HG03039 (cell line): Measurements from ENCODE around the gene FBXO31.
"Not testable (repeated sequence)": the region's sequence is repeated elsewhere in the genome, so short reads cannot be mapped to it uniquely, and the experiment has no call there.

Experiments
- ATAC-seq: cut with Tn5 transposase; IDR thresholded peaks from one replicate; pipeline ENCODE4 v1.9.1; 2021; ENCODE audit warnings: mild to moderate bottlenecking, moderate library complexity; ENCODE audit not compliant: unreplicated experiment

Gene FBXO31

GRCh38 chr16:87411375-87412271 lies 28.0 kb upstream of the FBXO31 start:
- no peak for ATAC-seq

DNA sequence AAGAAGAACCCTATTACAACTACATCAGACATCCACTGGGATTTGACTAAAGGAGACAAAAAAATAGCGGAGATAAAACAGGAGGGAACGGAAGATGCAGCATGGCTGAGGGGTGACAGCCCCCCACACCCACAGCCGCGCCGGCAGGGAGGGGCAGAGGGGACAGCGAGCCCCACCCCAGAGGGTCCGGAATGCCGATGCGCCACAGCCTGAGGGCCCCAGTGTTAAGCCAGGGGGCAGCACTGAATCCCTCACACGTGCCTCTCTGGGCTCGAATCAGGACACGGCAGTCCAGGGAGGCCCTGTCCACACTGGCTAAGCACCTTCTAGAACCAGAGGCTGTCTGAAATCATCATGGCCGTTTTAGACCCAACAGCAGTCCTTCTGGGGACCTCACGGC lies 27.4 kb upstream of the FBXO31 start:
- no peak for ATAC-seq

- ATAC-seq: no peak
Observed at GRCh38 chr16:87410530-87410929, 27.0 kb upstream of the FBXO31 start.

GRCh38 chr16:87409781-87410180 lies 26.2 kb upstream of the FBXO31 start:
- no peak for ATAC-seq

GRCh38 chr16:87409153-87409552 lies 25.6 kb upstream of the FBXO31 start:
- no peak for ATAC-seq

GRCh38 chr16:87407511-87408112 lies 24.0 kb upstream of the FBXO31 start:
- no peak for ATAC-seq

GRCh38 chr16:87406495-87407088 lies 23.0 kb upstream of the FBXO31 start:
- ATAC-seq: no peak

DNA sequence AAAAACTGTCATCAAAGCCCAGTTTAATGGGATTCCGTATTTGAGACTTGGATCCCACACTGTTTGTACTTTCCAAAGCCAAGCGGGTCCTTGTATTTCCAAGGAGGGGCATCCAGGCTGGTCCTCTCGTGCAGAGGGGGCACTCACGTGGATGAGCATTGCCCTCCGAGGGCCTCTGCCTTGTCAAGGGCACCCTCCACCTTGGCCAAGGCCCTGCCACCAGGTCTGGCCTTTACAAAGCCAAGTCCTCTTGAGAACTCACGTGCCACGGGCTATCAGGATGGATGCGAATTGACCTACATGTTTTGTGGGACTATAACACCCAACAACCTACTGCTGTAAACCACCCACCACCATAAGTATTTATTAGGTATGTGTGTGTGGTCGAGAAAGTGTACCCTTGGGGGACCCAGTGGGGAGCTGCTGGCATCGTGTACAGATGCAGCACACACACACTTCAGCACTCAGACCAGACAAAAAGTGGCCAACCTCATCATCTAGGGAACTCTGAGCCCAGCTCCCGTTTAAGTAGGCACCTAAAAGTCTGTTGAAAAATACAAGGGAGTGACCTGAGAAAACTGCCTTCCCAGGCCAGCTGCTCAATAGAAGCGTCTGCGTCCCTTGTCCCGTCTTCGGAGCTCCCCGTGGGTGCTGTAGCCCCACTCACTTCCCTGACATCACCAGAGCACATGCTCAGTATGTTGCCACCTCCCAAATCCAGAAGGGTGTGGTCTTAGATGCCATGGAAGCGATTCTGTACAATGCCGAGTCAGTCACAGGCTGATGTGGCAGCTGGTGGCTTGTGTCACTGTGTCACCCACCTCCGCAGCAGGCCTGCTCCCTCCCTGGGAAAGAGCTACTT lies 21.4 kb upstream of the FBXO31 start:
- ATAC-seq: no peak

- no peak for ATAC-seq
Observed at GRCh38 chr16:87395181-87395842, 11.7 kb upstream of the FBXO31 start.

GRCh38 chr16:87393680-87394055 lies 10.1 kb upstream of the FBXO31 start:
- ATAC-seq: no peak

DNA sequence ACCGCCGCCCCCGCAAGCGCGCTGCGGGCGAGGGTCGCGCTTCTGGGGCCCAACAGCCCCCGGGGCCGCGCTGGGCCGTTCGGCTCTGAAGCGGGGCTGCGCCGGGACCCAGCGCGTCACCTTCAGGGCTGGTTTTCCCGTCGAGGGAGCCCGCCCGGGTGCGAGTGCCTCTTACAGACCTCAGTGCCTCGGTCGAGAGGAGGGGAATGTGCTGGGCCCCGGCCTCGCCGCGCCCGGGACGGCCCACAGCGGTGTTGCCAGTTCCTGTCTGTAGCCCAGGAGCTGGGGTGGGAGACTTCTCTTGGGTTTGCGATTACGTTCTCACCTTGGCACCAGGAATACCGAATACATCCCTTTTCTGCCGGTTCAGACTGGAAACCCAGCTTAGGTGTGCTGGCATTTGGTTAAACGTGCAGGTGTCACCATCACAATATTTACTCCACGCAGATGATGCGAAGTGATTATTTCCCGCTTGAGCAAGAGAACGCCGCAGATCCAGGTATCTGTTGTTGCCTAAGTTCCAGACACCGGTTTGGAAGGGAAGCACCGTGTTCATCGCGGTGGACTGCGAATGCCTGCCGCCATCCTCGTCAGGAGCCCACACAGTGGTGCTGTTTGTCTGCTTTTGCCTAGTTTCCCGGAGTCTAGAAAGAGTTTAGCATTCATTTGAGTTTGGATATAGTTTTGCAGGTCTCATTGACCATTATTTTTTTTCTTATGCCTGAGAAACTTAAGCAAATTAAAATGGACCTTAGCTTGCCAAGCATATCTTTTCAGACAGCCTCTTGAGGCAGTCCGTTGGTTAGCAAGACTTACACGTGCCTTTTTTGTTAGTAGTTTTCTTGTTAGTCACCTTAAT lies 9.5 kb upstream of the FBXO31 start:
- ATAC-seq: no peak

- ATAC-seq: peak; percentile 68
Observed at GRCh38 chr16:87391950-87392820, 8.6 kb upstream of the FBXO31 start, which contains the start of gene MAP1LC3B. MAP1LC3B (plus strand) TSS chr16:87392336; CDS start chr16:87392428, 92 bp downstream.

GRCh38 chr16:87391324-87391949 lies 7.9 kb upstream of the FBXO31 start:
- ATAC-seq: no peak

- ATAC-seq: no peak
Observed at GRCh38 chr16:87390641-87391323, 7.2 kb upstream of the FBXO31 start.

DNA sequence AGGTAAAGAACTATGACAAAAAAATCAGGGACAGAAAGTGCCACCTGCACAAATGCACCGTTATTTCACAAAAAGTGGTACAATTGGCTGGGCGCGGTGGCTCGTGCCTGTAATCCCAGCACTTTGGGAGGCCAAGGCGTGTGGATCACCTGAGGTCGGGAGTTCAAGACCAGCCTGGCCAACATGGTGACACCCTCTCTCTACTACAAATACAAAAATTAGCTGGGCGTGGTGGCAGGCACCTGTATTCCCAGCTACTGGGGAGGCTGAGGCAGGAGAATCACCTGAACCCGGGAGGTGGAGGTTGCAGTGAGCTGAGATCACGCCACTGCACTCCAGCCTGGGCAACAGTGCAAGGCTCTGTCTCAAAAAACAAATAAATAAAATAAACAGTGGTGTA lies 6.3 kb upstream of the FBXO31 start:
- ATAC-seq: not testable (repeated sequence)

DNA sequence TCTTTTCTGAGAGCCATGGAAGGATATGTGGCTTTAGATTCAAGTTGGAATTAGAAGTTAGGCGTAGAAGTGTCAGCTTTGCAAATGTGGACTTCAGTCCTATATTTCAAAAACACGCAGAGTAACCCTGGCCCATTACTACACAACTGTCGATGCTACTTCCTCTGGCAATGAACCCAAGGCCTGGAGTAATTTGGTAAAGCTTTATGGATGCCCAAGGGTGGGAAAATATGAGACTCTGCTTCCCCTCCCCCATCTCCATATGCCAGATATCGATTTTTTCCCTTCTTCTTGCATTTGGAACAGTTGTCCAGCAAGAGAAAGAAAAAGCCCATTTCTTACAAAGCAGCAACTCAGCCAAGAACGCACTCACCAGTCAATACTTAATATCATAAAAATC lies 5.7 kb upstream of the FBXO31 start:
- ATAC-seq: no peak

- ATAC-seq: no peak
Observed at GRCh38 chr16:87388818-87389134, 5.2 kb upstream of the FBXO31 start.
